RWPE1 (cell line): Measurements from ENCODE around the gene CNIH1.
"Not testable (repeated sequence)": the region's sequence is repeated elsewhere in the genome, so short reads cannot be mapped to it uniquely, and the experiment has no call there.

ENCODE experiments used
- CTCF ChIA-PET: fragments of 350-600 bp; sonication (Branson Sonifier 250); formaldehyde crosslinking; extraction: SDS; loops from one replicate; lab custom pipeline; 2021; lab: Yijun Ruan, JAX
- POLR2A ChIA-PET: fragments of 400-600 bp; formaldehyde crosslinking; extraction: SDS; loops from one replicate; lab custom pipeline; 2020; ENCODE audit warnings: antibody characterized with exemption; ENCODE audit not compliant: low non-redundant PET; lab: Yijun Ruan, JAX
- DNase-seq: peaks from one replicate; pipeline ENCODE4 v3.0.0; 2012; ENCODE audit warnings: low spot score
- H3K27ac ChIP-seq: fragments of 450-650 bp; 2 replicates; pipeline ENCODE4 v1.5.1; 2017
- CTCF ChIP-seq: fragments of 450-650 bp; conservative IDR thresholded peaks from 2 replicates; pipeline ENCODE4 v1.5.1; 2017; ENCODE audit warnings: low read depth, mild to moderate bottlenecking

Gene CNIH1

GRCh38 chr14:54383835-54384234, 57.3 kb downstream of the CNIH1 start:
- no peak for TF ChIP-seq CTCF
- no peak for DNase-seq
- CTCF ChIA-PET = no interaction called here
- H3K27ac ChIP-seq = no peak overlapping the region
- POLR2A ChIA-PET = no interaction called here

- ChIA-PET CTCF (interaction anchor here (0.9 kb wide), 1 partner anchor 178 kb away, joined by 7 read pairs; no protein-coding TSS in a partner anchor), POLR2A (no interaction called here)
- no peak for TF ChIP-seq CTCF
- DNase-seq = no peak
- no peak overlapping the region for H3K27ac ChIP-seq
Measured at GRCh38 chr14:54381821-54382220, 59.4 kb downstream of the CNIH1 start.

- DNase-seq, CTCF ChIA-PET, POLR2A ChIA-PET, H3K27ac ChIP-seq: not testable (repeated sequence)
Measured at GRCh38 chr14:54380558-54380957, 60.6 kb downstream of the CNIH1 start.

DNA sequence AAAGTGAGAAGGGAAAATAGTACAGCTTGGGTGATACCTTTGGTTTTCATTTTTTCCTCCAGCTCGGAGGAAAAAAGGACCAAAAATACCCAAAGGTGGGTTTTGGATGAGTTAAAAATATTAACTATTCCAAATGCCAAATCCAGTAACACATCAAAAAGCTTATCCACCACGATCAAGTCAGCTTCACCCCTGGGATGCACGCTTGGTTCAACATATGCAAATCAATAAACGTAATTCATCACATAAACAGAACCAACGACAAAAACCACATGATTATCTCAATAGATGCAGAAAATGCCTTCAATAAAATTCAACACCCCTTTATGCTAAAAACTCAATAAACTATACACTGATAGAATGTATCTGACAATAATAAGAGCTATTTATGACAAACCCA, 62.3 kb downstream of the CNIH1 start:
- DNase-seq, POLR2A ChIA-PET, H3K27ac ChIP-seq: not testable (repeated sequence)
- CTCF ChIA-PET = interaction anchor here (1.3 kb wide), 1 partner anchor 12 kb away, joined by 3 read pairs; no protein-coding TSS in a partner anchor

DNA sequence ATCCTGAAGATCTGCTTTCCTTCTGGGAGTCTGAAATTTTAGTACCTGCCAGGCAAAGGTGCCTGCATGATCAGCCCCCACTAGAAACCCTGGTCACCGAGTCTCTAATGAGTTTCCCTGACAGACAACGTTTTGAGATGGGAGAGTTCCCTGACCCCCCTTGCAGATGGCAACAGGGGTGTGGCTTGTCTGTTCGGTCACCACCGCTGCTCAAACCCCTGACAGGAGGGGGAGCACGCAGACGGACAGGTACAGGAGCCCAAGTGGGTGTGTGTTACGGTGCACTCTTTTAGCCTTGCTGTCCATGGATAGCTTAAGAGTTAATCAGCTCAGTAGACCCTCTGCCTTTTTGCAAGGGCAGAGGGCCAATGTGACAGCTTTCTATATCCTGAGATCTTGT, 63.7 kb downstream of the CNIH1 start:
- no peak for TF ChIP-seq CTCF
- CTCF ChIA-PET = interaction anchor here (0.6 kb wide), 1 partner anchor 12 kb away, joined by 3 read pairs; no protein-coding TSS in a partner anchor
- POLR2A ChIA-PET = no interaction called here
- no peak for DNase-seq
- no peak overlapping the region for H3K27ac ChIP-seq

- no peak for TF ChIP-seq CTCF
- DNase-seq = no peak
- ChIA-PET CTCF (interaction anchor here (0.6 kb wide), 1 partner anchor 134 kb away, joined by 3 read pairs; no protein-coding TSS in a partner anchor), POLR2A (no interaction called here)
- no peak overlapping the region for H3K27ac ChIP-seq
Measured at GRCh38 chr14:54374117-54374884, 66.9 kb downstream of the CNIH1 start.
